NK-92 treated with Interleukin-12 subunit alpha and Interleukin-12 subunit beta, amount 100 ng/mL, for 24 hours (cell line): ENCODE measurements around the gene LRRC23.
"Not testable (repeated sequence)": the region's sequence is repeated elsewhere in the genome, so short reads cannot be mapped to it uniquely, and the experiment has no call there.

Source experiments
- DNase-seq: peaks from one replicate; lab custom pipeline; 2025; lab: John Stamatoyannopoulos, UW

Gene LRRC23

DNA sequence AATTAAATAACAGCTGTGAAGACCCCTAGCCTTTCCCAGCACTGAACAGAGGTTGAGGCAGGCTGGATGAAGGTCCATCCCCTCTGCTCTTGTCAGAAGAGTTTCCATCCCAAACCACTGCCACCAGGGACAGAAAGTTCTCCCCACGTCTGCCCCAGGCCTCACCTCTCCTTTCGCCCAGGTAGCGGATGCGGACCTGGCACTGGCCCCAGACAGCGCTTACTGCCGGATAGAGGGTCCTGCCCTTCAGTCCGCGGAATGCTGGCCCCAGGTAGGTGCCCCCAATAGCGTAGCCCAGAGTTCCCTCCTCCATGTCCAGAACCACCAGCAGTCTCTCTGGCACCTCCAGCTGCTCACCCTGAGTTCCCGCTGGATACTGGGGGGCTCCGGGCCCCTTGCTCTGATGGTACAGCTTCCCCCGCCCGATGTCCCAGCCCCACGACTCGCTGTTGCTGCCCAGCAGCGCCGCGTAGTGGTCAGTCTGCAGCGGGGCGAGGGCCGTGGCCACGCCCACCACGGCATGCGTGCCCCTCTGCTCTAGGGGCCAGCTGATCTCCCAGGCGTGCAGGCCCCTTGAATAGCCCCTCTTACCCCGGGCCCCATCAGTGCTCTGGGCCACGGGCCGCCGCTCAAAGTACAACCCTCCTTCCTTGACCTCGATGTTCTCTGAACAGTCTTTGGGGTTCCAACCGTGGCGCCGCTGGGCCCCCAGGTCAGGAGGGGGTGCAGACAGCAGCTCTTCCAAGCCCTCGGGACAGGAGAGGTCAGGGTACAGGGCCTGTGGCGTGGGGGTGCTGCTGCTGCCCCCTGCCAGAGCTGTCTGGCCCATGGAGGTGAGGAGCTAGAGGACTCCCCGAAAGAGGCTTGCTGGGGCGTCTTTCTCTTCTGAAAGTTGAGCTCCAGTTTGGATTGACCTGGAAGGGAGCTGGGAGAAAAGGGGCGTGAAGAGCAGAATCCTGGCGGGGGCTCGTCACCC lies 32.3 kb upstream of the LRRC23 start:
- DNase-seq = peak; percentile 43

DNA sequence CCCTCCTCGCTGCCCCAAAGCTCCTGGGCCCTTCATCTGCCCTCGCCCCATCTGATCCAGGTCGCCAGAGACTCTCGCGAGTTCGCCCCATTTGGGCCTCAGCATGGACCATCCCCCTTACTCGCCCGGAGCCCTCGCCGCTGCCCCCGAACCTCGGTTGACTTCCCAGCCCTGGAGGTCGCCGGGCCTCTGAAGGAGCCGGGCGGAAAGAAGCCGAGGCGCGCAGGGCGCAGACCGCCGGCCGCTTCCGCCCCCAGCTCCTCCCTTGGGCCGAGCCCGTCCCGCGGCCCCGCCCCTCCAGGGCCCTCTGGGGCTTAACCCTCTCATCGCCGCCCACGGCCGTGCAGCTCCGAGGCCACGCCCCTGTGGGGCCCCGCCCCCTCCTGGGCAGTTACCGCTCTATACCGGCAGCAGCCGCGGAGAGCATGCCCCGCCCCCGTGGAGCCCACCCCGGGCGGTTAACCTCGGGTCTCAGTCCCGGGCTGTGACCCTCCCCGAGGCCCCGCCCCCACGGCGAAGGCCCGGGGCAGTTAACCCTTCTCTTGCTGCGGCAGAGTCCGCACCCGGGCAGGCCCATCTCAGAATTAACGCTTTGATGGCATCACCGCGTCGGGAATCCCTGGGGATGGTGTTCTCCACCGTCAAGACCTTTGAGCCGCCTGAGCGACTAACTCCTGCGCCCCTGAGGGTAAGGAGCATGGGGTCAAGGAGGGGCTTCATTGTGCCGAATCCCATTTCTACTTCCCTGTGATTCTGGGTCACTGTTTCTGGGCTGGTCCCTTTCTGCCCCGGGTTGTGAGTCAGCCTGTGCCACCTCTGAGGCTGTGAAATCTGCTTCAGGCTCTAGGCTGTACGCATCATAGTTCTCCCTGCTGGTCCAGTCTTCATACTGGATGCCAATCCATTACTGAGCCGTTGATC lies 31.3 kb upstream of the LRRC23 start, which contains the start of gene SPSB2:
SPSB2 (minus strand) TSS at position 210 of the 921 bp plus-strand sequence. CDS start 402 bp downstream, outside the sequence.
- peak; percentile 79 for DNase-seq

- not testable (repeated sequence) for DNase-seq
Observed at GRCh38 chr12:6874015-6874368, 30.6 kb upstream of the LRRC23 start.

GRCh38 chr12:6879824-6880223 lies 24.8 kb upstream of the LRRC23 start:
- DNase-seq = not testable (repeated sequence)

- DNase-seq = no peak
Observed at GRCh38 chr12:6883252-6883651, 21.4 kb upstream of the LRRC23 start.

- DNase-seq = no peak
Observed at GRCh38 chr12:6883683-6884082, 20.9 kb upstream of the LRRC23 start.

DNA sequence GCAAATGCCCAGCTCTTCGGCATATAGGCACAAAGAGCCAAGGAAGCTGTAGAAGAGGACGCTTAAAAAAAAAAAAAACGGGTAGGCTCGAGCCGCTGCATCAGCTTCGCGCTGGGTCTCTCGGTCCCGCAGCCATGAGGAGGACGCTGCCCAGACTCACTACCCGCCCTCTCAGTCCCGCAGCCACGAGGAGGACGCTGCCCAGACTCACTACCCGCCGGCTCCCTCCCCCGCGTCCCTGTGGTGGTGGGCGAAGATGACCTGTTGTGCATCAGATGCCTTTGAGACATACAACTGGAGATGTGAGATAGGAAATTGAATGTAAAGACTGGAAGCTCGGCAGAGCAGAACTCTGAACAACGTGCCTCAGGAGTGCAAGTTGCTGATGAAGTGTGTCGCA lies 20.1 kb upstream of the LRRC23 start:
- DNase-seq = no peak

DNA sequence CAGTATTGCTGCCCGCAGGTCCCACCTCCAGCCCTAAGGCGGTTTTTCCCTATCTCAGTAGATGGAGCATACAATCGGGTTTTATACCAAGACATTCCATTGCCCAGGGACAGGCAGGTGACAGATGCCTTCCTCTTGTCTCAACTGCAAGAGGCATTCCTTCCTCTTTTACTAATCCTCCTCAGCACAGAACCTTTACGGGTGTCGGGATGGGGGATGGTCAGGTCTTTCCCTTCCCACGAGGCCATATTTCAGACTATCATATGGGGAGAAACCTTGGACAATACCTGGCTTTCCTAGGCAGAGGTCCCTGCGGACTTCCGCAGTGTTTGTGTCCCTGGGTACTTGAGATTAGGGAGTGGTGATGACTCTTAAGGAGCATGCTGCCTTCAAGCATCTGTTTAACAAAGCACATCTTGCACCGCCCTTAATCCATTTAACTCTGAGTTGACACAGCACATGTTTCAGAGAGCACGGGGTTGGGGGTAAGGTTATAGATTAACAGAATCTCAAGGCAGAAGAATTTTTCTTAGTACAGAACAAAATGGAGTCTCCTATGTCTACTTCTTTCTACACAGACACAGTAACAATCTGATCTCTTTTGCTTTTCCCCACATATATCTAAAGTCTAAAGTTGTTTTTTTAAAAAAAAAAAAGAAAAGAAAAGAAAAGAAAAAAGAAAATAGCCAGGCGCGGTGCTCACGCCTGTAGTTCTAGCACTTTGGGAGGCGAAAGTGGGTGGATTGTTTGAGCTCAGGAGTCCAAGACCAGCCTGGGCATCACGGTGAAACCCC lies 18.2 kb upstream of the LRRC23 start:
- not testable (repeated sequence) for DNase-seq

DNA sequence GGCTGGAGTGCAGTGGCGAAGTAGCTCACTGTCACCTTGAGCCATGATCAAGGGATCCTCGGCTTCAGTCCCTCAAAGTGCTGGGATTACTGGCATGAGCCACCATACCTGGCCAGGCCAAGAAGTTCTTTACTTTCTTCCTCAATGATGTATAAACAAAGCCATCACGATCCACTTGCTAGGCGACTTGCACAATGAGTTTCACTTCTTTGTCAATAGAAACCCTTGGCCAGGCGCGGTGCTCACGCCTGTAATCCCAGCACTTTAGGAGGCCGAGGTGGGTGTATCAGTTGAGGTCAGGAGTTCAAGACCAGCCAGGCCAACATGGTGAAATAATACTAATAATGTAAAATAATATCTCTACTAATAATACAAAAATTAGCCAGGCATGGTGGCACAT lies 17.2 kb upstream of the LRRC23 start:
- DNase-seq = no peak

- no peak for DNase-seq
Observed at GRCh38 chr12:6888360-6888759, 16.3 kb upstream of the LRRC23 start.

GRCh38 chr12:6888794-6889193 lies 15.8 kb upstream of the LRRC23 start:
- DNase-seq = not testable (repeated sequence)

DNA sequence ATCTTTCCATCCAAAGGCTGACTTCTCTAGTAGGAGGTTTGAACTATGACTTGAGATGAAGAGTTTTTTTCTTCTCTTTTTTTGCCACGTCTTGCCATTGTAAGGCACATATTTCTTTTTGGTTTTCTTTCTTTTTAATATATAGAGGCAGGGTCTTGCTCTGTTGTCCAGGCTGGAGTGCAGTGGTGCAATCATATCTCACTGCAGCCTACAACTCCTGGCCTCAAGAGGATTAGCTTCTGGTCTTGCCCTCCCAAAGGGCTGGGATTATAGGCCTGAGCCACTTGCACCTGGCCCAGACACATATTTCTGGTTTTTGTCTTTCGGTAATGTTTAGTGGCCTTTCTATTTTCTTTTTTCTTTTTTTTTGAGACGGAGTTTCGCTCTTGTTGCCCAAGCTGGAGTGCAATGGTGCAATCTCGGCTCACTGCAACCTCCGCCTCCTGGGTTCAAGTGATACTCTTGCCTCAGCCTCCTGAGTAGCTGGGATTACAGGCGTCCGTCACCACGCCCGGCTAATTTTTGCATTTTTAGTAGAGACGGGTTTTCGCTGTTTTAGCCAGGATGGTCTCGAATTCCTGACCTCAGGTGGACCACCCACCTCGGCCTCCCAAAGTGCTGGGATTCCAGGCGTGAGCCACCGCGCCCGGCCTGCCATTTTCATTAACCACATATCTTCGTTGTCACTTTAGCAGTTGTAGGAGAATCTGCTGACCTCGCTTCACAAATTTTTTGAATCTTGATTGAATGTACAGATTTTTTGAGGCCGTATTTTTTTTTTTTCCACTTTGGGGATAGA lies 14.6 kb upstream of the LRRC23 start:
- DNase-seq = not testable (repeated sequence)

GRCh38 chr12:6890789-6891645 lies 13.6 kb upstream of the LRRC23 start:
- peak; percentile 82 for DNase-seq

DNA sequence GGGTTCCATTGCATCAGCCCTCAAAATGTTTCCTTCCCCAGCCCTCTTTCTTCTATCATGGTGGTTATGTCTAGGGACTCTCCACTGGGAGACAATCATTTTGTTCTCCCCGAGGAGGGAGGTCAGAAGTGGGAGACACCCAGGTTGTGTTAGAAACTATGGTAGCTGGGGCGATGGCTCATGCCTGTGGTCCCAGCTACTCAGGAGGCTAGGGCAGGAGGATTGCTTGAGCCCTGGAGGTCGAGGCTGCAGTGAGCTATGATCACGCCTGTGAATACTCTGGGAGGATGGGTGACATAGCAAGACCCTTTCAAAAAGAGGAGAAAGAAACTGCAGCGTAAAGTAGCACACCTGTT lies 13.0 kb upstream of the LRRC23 start:
- DNase-seq = no peak

GRCh38 chr12:6892683-6893082 lies 11.9 kb upstream of the LRRC23 start:
- not testable (repeated sequence) for DNase-seq

DNA sequence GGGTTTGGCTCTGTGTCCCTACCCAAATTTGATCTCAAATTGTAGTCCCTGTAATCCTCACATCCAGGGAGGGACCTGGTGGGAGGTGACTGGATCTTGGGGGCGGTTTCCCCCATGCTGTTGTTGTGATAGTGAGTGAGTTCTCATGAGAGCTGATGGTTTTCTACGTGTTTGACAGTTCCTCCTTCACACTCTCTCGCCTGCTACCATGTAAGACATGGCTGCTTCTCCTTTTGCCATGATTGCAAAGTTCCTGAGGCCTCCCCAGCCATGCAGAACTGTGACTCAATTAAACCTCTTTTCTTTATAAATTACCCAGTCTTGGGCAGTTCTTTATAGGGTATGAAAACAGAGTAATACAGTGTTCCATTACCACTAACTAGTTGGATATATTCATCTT lies 10.3 kb upstream of the LRRC23 start:
- no peak for DNase-seq

GRCh38 chr12:6896846-6897435 lies 7.7 kb upstream of the LRRC23 start:
- DNase-seq = no peak

GRCh38 chr12:6899427-6899826 lies 5.2 kb upstream of the LRRC23 start:
- no peak for DNase-seq

DNA sequence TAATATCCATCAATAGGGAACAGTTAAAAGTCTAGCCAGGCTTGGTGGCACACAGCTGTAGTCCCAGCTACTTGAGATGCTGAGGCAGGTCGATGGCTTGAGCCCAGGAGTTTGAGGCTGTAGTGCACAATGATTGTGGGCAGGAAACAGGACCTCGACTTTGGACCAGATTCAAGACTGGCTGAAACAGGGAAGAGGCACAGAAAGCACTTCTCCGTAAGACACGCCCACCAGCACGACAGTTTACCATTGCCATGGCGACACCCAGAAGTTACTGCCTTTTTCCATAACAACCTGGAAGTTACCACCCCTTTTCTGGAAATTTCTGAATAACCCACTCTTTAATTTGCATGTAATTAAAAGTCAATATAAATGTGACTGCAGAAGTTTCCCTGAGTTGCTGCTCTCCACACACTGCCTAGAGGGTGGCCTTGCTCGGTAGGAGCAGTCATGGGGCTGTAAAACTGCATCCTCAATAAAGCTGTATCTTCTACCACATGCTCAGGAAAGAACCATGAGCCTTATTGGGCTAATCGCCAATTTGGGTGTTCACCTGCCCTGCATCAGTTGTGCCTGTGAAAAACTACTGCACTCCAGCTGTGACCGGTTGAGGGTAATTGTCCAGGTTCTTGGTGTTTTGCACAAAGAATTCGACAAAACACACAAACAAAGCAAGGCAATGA lies 4.6 kb upstream of the LRRC23 start:
- no peak for DNase-seq
